Esophagus muscularis mucosa (tissue), 2 donors: ENCODE data around the gene CDKL2.

Source experiments
- EP300 ChIP-seq: sonication (generic); formaldehyde crosslinking; IDR thresholded peaks from one replicate; pipeline ENCODE4 v1.6.1; 2017; ENCODE audit warnings: antibody characterized with exemption
- POLR2A ChIP-seq: fragments of 450-650 bp; IDR thresholded peaks from one replicate; pipeline ENCODE4 v1.6.1; 2017; ENCODE audit warnings: antibody characterized with exemption, moderate library complexity, mild to moderate bottlenecking, low read depth

DNA sequence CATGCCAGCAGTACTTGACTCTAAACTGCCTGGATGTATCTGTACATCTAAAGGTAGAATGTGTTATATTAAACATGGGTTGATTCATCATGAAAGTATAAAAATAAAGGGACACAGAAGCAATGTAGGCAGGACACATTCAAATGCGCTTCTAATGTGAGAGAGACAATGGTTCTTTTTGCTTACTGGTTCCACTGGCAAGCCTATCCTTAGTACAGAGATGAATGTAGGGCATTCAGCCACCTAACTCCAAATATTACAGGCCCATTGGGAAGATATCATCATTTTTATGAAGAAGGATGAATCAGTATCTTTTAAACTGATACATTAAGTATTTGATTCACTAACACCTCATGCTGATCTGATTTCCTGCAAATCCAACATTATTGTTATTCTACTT lies 18.0 kb downstream of the CDKL2 start:
- TF ChIP-seq EP300 = no peak
- TF ChIP-seq POLR2A = no peak
